Measurements from ENCODE around the gene MAN2A2. TPM values are rescaled to one million over a fixed set of nuclear protein-coding genes. Genes with fewer than 3 reads are reported as not detected.

Gene MAN2A2
- total RNA-seq, 1 donor from 2014 or later: 33.3 TPM

DNA sequence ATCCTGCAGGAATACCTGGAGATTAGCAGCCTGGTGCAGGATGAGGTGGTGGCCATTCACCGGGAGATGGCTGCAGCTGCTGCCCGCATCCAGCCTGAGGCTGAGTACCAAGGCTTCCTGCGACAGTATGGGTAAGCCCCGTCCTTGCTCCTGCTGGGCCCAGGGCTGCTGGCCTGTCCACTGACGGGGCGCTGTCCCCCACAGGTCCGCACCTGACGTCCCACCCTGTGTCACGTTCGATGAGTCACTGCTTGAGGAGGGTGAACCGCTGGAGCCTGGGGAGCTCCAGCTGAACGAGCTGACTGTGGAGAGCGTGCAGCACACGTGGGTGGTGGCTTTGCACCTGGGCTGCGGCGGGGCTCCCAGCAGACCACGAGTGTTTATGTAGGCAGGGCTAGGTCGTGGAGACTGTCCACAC, 13.8 kb upstream of the MAN2A2 start:
- Histone ChIP-seq H3K36me3 (ENCODE audit: control insufficient read depth, insufficient read depth, low read length) (no peaks in the 10 kb centered on the region), H3K27me3 (ENCODE audit: control insufficient read depth, insufficient read depth, low read length) (no peaks in the 10 kb centered on the region), H3K4me3 (ENCODE audit: low read depth, low read length) (no peak overlapping the region)
- TF ChIP-seq, protein P1, sequence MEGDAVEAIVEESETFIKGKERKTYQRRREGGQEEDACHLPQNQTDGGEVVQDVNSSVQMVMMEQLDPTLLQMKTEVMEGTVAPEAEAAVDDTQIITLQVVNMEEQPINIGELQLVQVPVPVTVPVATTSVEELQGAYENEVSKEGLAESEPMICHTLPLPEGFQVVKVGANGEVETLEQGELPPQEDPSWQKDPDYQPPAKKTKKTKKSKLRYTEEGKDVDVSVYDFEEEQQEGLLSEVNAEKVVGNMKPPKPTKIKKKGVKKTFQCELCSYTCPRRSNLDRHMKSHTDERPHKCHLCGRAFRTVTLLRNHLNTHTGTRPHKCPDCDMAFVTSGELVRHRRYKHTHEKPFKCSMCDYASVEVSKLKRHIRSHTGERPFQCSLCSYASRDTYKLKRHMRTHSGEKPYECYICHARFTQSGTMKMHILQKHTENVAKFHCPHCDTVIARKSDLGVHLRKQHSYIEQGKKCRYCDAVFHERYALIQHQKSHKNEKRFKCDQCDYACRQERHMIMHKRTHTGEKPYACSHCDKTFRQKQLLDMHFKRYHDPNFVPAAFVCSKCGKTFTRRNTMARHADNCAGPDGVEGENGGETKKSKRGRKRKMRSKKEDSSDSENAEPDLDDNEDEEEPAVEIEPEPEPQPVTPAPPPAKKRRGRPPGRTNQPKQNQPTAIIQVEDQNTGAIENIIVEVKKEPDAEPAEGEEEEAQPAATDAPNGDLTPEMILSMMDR (IDR thresholded peaks at IDR 0.05; ENCODE audit: insufficient read depth, low read length, poor library complexity, severe bottlenecking): no peak
- DNase-seq (ENCODE audit: low read depth): no peak

DNA sequence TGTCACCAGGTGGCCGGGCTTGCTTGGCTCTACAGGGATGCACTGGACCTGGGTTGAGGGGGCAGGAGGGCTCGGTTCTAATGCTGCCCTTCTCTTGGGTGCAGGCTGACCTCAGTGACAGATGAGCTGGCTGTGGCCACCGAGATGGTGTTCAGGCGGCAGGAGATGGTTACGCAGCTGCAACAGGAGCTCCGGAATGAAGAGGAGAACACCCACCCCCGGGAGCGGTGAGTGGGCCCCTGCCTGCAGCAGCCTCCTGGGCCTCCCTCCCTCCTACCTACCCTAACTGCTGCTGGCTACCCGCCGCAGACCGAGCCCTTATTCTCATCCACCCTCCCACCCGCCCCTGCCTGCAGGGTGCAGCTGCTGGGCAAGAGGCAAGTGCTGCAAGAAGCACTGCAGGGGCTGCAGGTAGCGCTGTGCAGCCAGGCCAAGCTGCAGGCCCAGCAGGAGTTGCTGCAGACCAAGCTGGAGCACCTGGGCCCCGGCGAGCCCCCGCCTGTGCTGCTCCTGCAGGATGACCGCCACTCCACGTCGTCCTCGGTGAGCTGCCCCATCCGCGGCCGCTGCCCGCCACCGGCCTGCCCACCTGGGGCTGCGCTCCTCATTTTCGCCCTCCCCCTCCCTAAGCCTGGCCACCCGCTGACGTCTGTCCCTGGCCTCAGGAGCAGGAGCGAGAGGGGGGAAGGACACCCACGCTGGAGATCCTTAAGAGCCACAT, 13.2 kb upstream of the MAN2A2 start:
- H3K36me3 ChIP-seq (ENCODE audit: control insufficient read depth, insufficient read depth, low read length): no peaks in the 10 kb centered on the region
- no peak for DNase-seq (ENCODE audit: low read depth)
- no peak overlapping the region for H3K4me3 ChIP-seq (ENCODE audit: low read depth, low read length)
- no peaks in the 10 kb centered on the region for H3K27me3 ChIP-seq (ENCODE audit: control insufficient read depth, insufficient read depth, low read length)
- TF ChIP-seq, protein P1 (IDR thresholded peaks at IDR 0.05; ENCODE audit: insufficient read depth, low read length, poor library complexity, severe bottlenecking): no peak

DNA sequence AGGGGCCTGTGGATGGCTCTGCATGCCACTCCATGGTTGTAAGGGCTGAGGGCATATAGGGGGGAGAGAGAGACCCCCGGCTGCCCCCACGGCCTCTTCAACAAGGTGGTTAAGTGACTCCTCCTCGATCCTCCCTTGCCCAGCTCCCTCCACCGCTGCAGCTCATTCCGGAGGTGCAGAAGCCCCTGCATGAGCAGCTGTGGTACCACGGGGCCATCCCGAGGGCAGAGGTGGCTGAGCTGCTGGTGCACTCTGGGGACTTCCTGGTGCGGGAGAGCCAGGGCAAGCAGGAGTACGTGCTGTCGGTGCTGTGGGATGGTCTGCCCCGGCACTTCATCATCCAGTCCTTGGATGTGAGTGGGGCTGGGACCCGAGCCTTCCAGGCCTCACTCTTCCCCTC, 12.3 kb upstream of the MAN2A2 start:
- Histone ChIP-seq H3K36me3 (ENCODE audit: control insufficient read depth, insufficient read depth, low read length) (no peaks in the 10 kb centered on the region), H3K27me3 (ENCODE audit: control insufficient read depth, insufficient read depth, low read length) (no peaks in the 10 kb centered on the region), H3K4me3 (ENCODE audit: low read depth, low read length) (no peak overlapping the region)
- no peak for DNase-seq (ENCODE audit: low read depth)
- TF ChIP-seq, protein P1 (IDR thresholded peaks at IDR 0.05; ENCODE audit: insufficient read depth, low read length, poor library complexity, severe bottlenecking): no peak

DNA sequence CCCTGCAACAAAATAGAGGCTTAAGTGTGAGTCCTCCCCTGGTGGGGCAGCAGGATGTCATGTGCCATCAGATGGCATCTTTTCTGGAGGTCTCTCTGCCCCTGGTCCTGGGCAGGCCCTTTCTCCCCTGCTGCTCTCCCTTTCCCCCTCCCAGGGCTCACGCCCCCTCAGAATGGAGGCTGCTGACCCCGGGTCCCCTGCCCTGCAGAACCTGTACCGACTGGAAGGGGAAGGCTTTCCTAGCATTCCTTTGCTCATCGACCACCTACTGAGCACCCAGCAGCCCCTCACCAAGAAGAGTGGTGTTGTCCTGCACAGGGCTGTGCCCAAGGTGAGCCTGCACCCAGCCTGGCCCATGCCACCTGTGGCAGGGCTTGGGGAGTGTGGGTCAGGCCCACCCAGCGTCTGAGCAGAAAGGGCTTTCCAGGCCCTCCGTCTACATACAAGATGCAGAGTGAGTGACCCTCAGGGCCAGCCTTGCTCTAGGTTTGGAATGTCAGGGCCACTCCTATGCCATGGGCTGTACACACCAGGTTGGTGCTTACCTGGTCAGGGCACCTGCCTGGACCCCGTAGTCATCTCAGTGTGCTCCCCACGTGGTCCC, 11.7 kb upstream of the MAN2A2 start:
- Histone ChIP-seq H3K36me3 (ENCODE audit: control insufficient read depth, insufficient read depth, low read length) (no peaks in the 10 kb centered on the region), H3K4me3 (ENCODE audit: low read depth, low read length) (no peak overlapping the region), H3K27me3 (ENCODE audit: control insufficient read depth, insufficient read depth, low read length) (no peaks in the 10 kb centered on the region)
- DNase-seq (ENCODE audit: low read depth): no peak
- TF ChIP-seq, protein P1 (IDR thresholded peaks at IDR 0.05; ENCODE audit: insufficient read depth, low read length, poor library complexity, severe bottlenecking): no peak

DNA sequence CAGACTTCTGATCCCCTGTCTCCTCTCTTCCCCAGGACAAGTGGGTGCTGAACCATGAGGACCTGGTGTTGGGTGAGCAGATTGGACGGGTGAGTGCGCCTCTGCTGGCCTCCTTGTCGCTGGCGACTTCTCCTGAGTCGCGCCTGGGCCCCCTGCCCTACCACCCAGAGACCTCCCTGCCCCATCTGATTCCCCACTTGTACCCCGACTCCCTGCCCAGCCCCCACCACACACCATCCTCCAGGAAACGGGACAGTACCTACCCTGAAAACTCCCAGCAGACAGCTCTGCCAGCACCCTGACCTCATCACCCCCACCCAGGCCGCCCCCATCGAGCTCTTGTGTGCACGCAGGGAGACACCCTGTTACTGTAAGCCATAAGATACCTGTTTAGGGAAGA, 11.1 kb upstream of the MAN2A2 start:
- Histone ChIP-seq H3K27me3 (ENCODE audit: control insufficient read depth, insufficient read depth, low read length) (no peaks in the 10 kb centered on the region), H3K4me3 (ENCODE audit: low read depth, low read length) (no peak overlapping the region), H3K36me3 (ENCODE audit: control insufficient read depth, insufficient read depth, low read length) (no peaks in the 10 kb centered on the region)
- TF ChIP-seq, protein P1 (IDR thresholded peaks at IDR 0.05; ENCODE audit: insufficient read depth, low read length, poor library complexity, severe bottlenecking): no peak
- no peak for DNase-seq (ENCODE audit: low read depth)

All from kidney epithelial cell (primary cell).